HL-60 (cell line): Measurements from ENCODE around the gene PADI4.

ENCODE experiments used
- DNase-seq, 2 experiments: peaks; one replicate each; pipeline ENCODE4 v3.0.0-alpha.2; 2010 to 2020; ENCODE audit warnings: low read depth in 1 of 2, low spot score in 1 of 2
- H3K27ac ChIP-seq: fragments of 250-450 bp; sonication (Bioruptor Pico); replicated peaks from 2 replicates; pipeline ENCODE4 v1.5.1; 2020; ENCODE audit warnings: mild to moderate bottlenecking, moderate library complexity
- H3K27me3 ChIP-seq: fragments of 250-450 bp; sonication (Bioruptor Pico); 2 replicates; pipeline ENCODE4 v1.5.1; 2021; ENCODE audit warnings: mild to moderate bottlenecking, moderate library complexity; ENCODE audit not compliant: insufficient read depth, poor library complexity, severe bottlenecking
- H3K4me3 ChIP-seq: replicated peaks from 2 replicates; pipeline ENCODE4 v1.5.1; 2011; ENCODE audit warnings: mild to moderate bottlenecking, control low read depth, low read length; ENCODE audit not compliant: insufficient read depth
- CTCF ChIP-seq: IDR thresholded peaks from one replicate; pipeline ENCODE4 v1.5.1; 2011; ENCODE audit warnings: low read length, control low read depth, inconsistent platforms; ENCODE audit not compliant: insufficient read depth
- GABPA ChIP-seq: IDR thresholded peaks from 2 replicates; pipeline ENCODE4 v1.6.1; 2012; ENCODE audit warnings: low read depth
- POLR2AphosphoS5 ChIP-seq: IDR thresholded peaks from 2 replicates; pipeline ENCODE4 v1.6.1; 2012; ENCODE audit warnings: low read depth
- REST ChIP-seq: IDR thresholded peaks from 2 replicates; pipeline ENCODE4 v1.6.1; 2012; ENCODE audit warnings: low read depth; ENCODE audit not compliant: insufficient replicate concordance
- SPI1 ChIP-seq: IDR thresholded peaks from 2 replicates; pipeline ENCODE4 v1.6.1; 2012; ENCODE audit warnings: low read depth, mild to moderate bottlenecking, borderline replicate concordance

Gene PADI4

GRCh38 chr1:17392199-17392740 lies 84.3 kb downstream of the PADI4 start:
- no peak overlapping the region for H3K4me3 ChIP-seq
- no peak overlapping the region for H3K27ac ChIP-seq
- no peak for DNase-seq
- H3K27me3 ChIP-seq: peaks cover 4% of the 10 kb centered on the region
- TF ChIP-seq POLR2AphosphoS5 (no peak), REST (no peak), SPI1 (no peak), CTCF (no peak), GABPA (no peak)

- Histone ChIP-seq H3K27me3 (peaks cover 4% of the 10 kb centered on the region), H3K27ac (no peak overlapping the region), H3K4me3 (no peak overlapping the region)
- DNase-seq: no peak
- TF ChIP-seq SPI1: no peak
- no peak for TF ChIP-seq POLR2AphosphoS5
- TF ChIP-seq GABPA: no peak
- no peak for TF ChIP-seq REST
- no peak for TF ChIP-seq CTCF
These were observed 85.2 kb downstream of the PADI4 start for GRCh38 chr1:17393230-17393629.

- DNase-seq: peak; percentile 40 to 76
- Histone ChIP-seq H3K27ac (no peak overlapping the region), H3K4me3 (no peak overlapping the region), H3K27me3 (peaks cover 2% of the 10 kb centered on the region)
- peak; percentile 96 for TF ChIP-seq SPI1
- TF ChIP-seq GABPA: no peak
- no peak for TF ChIP-seq CTCF
- no peak for TF ChIP-seq REST
- no peak for TF ChIP-seq POLR2AphosphoS5
These were observed 90.1 kb downstream of the PADI4 start for GRCh38 chr1:17397910-17398695.
